ELF-1 (cell line): ENCODE measurements around the gene EBF3.
"Not testable (repeated sequence)": the region's sequence is repeated elsewhere in the genome, so short reads cannot be mapped to it uniquely, and the experiment has no call there.

Experiments
- DNase-seq: peaks from one replicate; pipeline ENCODE4 v3.0.0-alpha.2; 2016; ENCODE audit warnings: low read depth, low spot score

Gene EBF3

GRCh38 chr10:129929343-129930292 lies 34.5 kb downstream of the EBF3 start:
- peak; percentile 43 for DNase-seq

GRCh38 chr10:129927351-129928120 lies 36.5 kb downstream of the EBF3 start:
- no peak for DNase-seq

GRCh38 chr10:129926066-129927055 lies 37.7 kb downstream of the EBF3 start:
- no peak for DNase-seq

DNA sequence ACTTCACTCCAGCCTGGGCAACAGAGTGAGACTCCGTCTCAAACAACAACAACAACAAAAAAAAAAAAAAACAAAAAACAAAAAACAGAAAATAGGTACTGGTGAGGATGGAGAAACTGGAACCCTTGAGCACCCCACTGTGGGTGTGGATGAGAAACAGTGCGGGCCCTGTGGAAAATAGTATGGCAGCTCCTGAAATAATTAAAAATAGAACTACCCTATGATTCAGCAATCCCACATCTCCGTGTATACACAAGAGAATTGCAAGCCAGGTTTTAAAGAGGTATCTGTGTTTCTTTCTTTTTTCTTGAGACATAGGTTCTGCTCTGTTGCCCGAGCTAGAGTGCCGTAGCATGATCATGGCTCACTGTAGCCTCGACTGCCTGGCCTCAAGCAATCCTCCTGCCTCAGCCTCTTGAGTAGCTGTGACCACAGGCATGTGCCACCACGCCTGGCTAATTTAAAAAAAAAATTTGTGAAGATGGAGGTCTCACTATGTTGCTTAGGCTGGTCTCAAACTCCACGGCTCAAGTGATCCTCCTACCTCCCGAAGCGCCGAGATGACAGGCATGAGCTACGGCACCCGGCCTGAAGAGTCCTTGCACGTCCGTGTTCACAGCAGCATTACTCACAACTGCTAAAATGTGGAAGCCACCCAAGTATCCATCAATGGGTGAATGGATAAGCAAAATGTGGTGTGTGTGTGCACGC lies 39.5 kb downstream of the EBF3 start:
- no peak for DNase-seq

DNA sequence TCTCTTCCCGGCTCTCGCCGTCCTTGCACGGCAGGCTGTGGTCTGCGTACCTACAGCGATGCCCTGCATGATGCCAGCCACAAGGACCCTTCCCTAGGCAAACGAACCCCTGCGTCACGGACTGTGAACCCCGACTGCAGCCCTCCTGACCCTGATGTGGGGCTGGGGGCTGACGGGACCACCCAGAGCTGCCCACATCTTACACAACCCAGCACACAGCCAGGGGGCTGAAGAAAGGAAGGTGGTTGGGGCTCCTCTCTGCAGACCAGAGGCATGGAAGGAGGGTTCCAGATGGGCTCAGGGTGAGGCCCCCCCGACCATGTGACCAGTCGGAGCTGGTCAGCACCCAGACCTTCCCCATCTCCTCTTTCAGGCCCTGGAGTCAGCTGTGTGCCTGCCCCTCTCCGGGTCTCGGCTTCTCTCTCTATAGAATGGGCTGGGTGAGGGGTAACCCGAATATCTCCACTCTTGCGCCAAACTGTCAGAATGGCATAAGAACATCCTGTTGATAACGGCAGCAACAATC lies 41.4 kb downstream of the EBF3 start:
- no peak for DNase-seq

- DNase-seq = no peak
Observed at GRCh38 chr10:129921801-129922597, 42.1 kb downstream of the EBF3 start.

GRCh38 chr10:129921065-129921670 lies 42.9 kb downstream of the EBF3 start:
- no peak for DNase-seq

DNA sequence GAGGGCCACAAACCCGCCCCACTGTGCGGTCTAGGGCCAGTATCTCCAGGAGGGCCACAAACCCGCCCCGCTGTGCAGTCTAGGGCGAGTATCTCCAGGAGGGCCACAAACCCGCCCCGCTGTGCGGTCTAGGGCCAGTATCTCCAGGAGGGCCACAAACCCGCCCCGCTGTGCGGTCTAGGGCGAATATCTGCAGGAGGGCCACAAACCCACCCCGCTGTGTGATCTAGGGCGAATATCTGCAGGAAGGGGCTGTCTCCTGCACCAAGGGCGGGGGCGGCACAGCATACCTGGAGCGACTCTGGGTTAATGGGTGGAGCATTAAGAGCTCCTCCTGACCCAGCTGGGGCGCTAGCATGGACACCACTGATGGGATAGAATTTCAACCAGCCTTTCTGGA lies 43.9 kb downstream of the EBF3 start:
- DNase-seq = not testable (repeated sequence)

DNA sequence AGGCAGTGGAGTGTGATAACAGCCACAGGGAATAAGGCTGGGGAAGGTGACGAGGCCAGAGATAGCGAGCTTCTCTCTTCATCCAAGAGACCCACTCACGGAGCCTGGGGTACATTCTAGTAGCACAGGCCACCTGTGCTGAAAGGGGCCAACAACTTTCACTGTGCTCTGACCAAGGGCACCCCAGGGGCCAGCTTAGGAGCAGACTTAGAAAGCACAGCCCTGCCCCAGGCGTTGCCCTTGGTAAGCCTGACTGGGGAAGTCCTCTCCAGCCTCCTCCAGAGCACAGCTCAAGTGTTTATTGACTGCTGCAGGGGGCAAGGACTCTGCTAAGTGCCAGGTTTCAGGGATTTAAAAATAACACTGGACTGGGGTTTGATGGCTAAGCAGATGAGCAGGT lies 44.7 kb downstream of the EBF3 start:
- DNase-seq = no peak

DNA sequence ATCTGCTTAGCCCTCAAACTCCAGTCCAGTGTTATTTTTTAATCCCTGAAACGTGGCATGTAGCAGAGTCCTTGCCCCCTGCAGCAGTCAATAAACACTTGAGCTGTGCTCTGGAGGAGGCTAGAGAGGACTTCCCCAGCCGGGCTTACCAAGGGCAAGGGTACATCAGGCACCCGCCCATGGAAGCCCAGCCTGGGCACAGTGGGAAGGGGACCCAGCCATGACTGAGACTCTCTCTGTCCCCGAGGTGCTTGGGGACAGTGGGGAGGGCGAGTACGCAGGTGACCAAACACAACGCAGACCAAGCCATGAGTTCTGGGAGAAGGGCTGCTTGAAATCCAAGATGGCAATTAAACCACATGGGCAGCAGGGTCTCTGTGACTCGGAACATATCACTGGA lies 45.2 kb downstream of the EBF3 start:
- DNase-seq = no peak

DNA sequence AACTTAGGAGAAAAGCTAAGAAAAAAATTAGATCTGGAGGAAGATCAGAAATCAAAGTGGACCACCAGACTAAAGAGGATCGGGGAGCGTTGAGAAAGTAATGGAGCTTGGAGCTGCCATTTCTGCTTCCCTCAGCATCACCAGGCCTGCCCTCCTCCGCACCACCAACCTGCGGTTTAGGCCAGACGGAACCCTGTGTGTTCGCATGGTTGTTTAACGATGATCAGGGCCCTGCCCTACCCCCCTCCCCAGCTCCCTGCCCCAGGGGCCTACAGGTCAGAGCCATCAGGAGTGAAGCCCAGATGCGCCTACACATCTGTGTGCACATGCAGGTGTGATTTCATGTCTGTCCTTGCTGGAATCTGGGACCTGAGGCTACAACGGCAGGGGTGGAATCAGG lies 45.7 kb downstream of the EBF3 start:
- DNase-seq = no peak

- no peak for DNase-seq
Observed at GRCh38 chr10:129917936-129918335, 46.1 kb downstream of the EBF3 start.

DNA sequence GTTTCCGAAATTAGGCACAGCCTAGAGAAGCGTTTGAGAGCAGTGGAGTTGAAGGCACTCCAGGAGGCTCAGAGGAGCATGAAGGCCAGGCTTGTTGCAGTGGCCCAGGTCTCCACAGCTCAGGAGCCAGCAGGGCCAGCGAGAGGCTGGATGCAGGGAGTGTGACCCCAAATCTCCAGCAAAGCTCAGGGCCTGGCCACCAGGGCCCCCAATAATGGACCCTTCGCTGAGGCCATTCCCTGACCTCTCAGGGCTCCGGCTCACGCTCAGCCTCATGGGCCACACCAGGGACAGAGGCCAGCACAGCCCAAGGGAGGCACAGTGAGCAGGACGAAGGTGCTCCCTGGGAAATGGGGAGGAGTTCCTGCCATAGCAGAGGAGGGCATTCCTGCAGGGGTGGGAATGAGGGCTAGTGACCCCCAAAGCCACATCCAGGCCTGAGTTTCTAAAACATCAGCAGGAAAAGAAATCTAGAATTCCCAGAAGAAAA lies 47.5 kb downstream of the EBF3 start:
- no peak for DNase-seq

DNA sequence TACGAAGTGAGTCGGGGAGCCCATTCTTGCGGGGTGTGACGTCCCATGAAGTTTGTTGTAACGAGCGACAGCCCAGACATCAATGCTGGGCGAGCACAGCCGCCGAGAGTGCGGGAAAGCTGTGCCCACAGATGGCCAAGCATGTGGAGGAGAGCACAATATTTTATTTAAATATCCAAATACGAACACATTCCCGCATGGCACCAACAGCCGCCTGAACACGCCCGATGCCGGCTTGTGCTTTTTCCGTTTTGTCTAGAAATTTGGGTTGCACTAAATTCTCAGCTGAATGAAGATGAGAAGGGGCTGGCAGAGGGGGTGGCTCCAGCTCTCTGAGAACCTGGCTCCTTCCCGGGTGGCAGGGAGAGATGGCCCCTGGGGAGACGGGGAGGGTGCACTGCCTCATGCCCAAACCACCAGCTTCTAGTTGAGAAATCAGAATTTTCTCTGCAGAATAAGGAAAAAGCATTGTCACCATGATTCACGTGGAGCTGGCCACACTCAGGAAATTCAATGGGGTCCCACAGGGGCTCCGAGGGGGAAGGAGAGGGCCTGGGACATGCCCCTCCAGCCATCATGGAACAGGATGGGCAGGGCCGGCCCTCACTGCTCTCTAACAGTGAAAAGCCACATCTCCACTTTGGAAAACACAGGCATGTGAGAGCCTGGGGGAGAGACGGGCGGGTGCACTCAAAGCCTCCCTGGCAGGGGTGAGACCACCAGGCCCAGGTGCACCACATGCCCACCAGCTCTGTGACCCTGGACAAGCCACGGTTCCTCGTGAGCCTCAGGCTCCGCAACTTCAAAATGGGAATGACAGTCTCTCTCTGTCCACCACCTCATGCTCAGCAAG lies 48.3 kb downstream of the EBF3 start:
- no peak for DNase-seq

GRCh38 chr10:129914960-129915359 lies 49.1 kb downstream of the EBF3 start:
- DNase-seq = no peak

DNA sequence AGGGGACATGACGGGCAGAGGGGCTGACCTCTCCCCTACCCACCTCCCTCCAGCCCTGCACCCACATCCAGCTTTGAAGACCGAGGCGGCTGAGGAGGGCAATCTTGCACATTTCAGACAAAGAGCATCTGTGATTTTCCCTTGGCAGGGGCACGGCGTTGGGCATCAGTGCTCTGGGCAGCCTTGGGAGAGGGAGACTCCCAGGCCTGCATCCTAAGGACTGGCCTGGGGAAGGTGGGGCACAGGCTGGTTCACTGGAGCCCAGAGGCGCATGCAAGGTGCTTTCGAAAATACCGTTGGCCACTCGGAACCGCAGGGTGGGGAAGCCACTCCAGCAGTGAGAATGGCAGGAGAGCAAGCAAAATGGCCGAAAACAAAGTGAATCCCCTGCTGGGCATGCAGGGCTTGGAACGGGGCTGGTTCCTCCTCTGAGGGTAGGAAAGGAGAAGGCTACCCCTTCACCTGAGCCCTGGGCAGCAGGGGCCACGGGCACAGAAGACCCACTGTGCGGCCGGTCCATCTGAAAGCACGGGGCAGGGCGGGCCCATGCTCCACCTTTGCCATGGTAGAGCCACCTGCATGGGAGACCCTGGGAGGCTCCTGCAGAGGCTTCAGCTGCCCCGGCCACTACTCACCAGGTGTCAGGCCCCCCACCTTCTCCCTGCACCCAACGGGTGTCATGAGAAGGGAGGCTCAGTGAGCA lies 49.8 kb downstream of the EBF3 start:
- no peak for DNase-seq

GRCh38 chr10:129912986-129913695 lies 50.9 kb downstream of the EBF3 start:
- no peak for DNase-seq
